Testis (tissue), 2 donors: ENCODE measurements around the gene FRMD3.

Experiments
- CTCF ChIP-seq, 3 experiments: fragments of 450-650 bp in 2 of 3; fragments of 200-600 bp in 1 of 3; sonication (generic) in 1 of 3; IDR thresholded peaks; one replicate each; pipeline ENCODE4 v1.5.1; 2016 to 2019; ENCODE audit warnings: antibody characterized with exemption in 3 of 3, mild to moderate bottlenecking in 2 of 3, moderate library complexity in 1 of 3
- POLR2A ChIP-seq: fragments of 450-650 bp; IDR thresholded peaks from one replicate; pipeline ENCODE4 v1.6.1; 2017; ENCODE audit warnings: antibody characterized with exemption, mild to moderate bottlenecking, moderate library complexity

GRCh38 chr9:83418283-83418682 is 119.9 kb downstream of the FRMD3 start:
- no peak for TF ChIP-seq CTCF (IDR thresholded peaks at IDR 0.05)
- TF ChIP-seq POLR2A: no peak
